H4 (cell line): ENCODE results near the gene KRT222. TPM values are rescaled to one million over a fixed set of nuclear protein-coding genes. Genes with fewer than 3 reads are reported as not detected.

Experiments used
- DNase-seq: peaks from one replicate; pipeline ENCODE4 v3.0.0-alpha.2; 2015; ENCODE audit warnings: low spot score
- total RNA-seq: library from RNA; depleted of rRNA; stranded (reverse); fragments of >200 nt; shearing (Covaris generic); gene quantifications from 2 replicates; pipeline ENCODE4 v1.2.3, GENCODE V29; 2014; rRNA removed

Gene KRT222
- total RNA-seq, 1 experiment from 2014 or later, result 0.06 TPM

- peak; percentile 55 for DNase-seq
Observed at GRCh38 chr17:40615068-40615840, 49.7 kb downstream of the KRT222 start.

- no peak for DNase-seq
Observed at GRCh38 chr17:40614431-40615067, 50.4 kb downstream of the KRT222 start.

GRCh38 chr17:40613467-40614154 lies 51.4 kb downstream of the KRT222 start:
- DNase-seq, result no peak

GRCh38 chr17:40612599-40613244 lies 52.3 kb downstream of the KRT222 start:
- DNase-seq, result no peak

- no peak for DNase-seq
Observed at GRCh38 chr17:40611840-40612474, 53.0 kb downstream of the KRT222 start.

GRCh38 chr17:40610359-40610758 lies 54.6 kb downstream of the KRT222 start:
- no peak for DNase-seq

GRCh38 chr17:40608061-40608581 lies 56.9 kb downstream of the KRT222 start:
- no peak for DNase-seq

- DNase-seq, result no peak
Observed at GRCh38 chr17:40607641-40608040, 57.3 kb downstream of the KRT222 start.

GRCh38 chr17:40606548-40607353 lies 58.2 kb downstream of the KRT222 start:
- no peak for DNase-seq

GRCh38 chr17:40605306-40605705 lies 59.7 kb downstream of the KRT222 start:
- no peak for DNase-seq

Other genes with a start within 250 kb of the KRT222 start
- gene TOP2A, start 247.3 kb downstream of the KRT222 start, total RNA-seq, result 194 and 219 TPM in 2 replicates
- gene IGFBP4, start 221.7 kb downstream of the KRT222 start, total RNA-seq, result 6.2 and 7.2 TPM in 2 replicates
- not detected in 2 replicates for gene TNS4, start 163.6 kb downstream of the KRT222 start, total RNA-seq
- gene CCR7, start 99.7 kb downstream of the KRT222 start, total RNA-seq, result not detected in 2 replicates
- 68.5 and 92.5 TPM in 2 replicates for gene SMARCE1, start 17.4 kb downstream of the KRT222 start, total RNA-seq
- gene KRT24, start 38.6 kb upstream of the KRT222 start, total RNA-seq, result not detected in 2 replicates
- gene KRT25, start 90.2 kb upstream of the KRT222 start, total RNA-seq, result not detected in 2 replicates
- not detected in 2 replicates for gene KRT26, start 107.0 kb upstream of the KRT222 start, total RNA-seq
- not detected in 2 replicates for gene KRT27, start 117.4 kb upstream of the KRT222 start, total RNA-seq
- not detected in 2 replicates for gene KRT28, start 134.8 kb upstream of the KRT222 start, total RNA-seq
- gene KRT10, start 157.4 kb upstream of the KRT222 start, total RNA-seq, result 45.0 and 61.1 TPM in 2 replicates
- not detected in 2 replicates for gene KRT12, start 202.0 kb upstream of the KRT222 start, total RNA-seq
- not detected in 2 replicates for gene KRT20, start 220.1 kb upstream of the KRT222 start, total RNA-seq